ENCODE data around the gene PINLYP. TPM values are rescaled to one million over a fixed set of nuclear protein-coding genes. Genes with fewer than 3 reads are reported as not detected.
A peak's percentile ranks its signal among the peaks of the same experiment; 100 is the strongest.

The PINLYP gene
- total and polyA plus RNA-seq, 9 of the 15 experiments (the other 6 are each of a cell fraction or from before 2014, with no cell fraction given), result 1.00 to 6.7 (median 2.2) TPM

GRCh38 chr19:43619262-43620060, 43.9 kb downstream of the PINLYP start, which contains the start of gene ZNF428 (continued):
- TF ChIP-seq TSHZ1 (CRISPR knock-in tag; IDR thresholded peaks at IDR 0.05) (no peak), ETS2 (tag; IDR thresholded peaks at IDR 0.05; ENCODE audit: borderline replicate concordance, poor library complexity, severe bottlenecking) (no peak), RBM17 (IDR thresholded peaks at IDR 0.05; ENCODE audit: borderline replicate concordance, low read depth, low read length) (no peak), EGR1 (conservative IDR thresholded peaks at IDR 0.05) (peak; percentile 46), ESRRA (IDR thresholded peaks at IDR 0.05; ENCODE audit: borderline replicate concordance, low read depth) (0 out of 2 replicates have a peak, but pooled peaks have one; percentile 32), NEUROD1 (IDR thresholded peaks at IDR 0.05; ENCODE audit: borderline replicate concordance, low read depth, low read length, partially characterized antibody) (peak; percentile 5), ZNF780A (CRISPR knock-in tag; IDR thresholded peaks at IDR 0.05) (no peak), ZNF79 (CRISPR knock-in tag; IDR thresholded peaks at IDR 0.05; ENCODE audit: low read depth) (no peak), HDAC2 (IDR thresholded peaks at IDR 0.05) (no peak), EHMT2 (IDR thresholded peaks at IDR 0.05) (no peak), HDAC6 (IDR thresholded peaks at IDR 0.05; ENCODE audit: low read depth, low read length) (no peak), FOXA1 (IDR thresholded peaks at IDR 0.05; ENCODE audit: borderline replicate concordance) (no peak), SMARCC2 (IDR thresholded peaks at IDR 0.05; ENCODE audit: low read depth) (no peak), PML (IDR thresholded peaks at IDR 0.05; ENCODE audit: low read length) (peak; percentile 31), SIN3A (IDR thresholded peaks at IDR 0.05; ENCODE audit: borderline replicate concordance in 2 of 2, control insufficient read depth in 1 of 2, low read depth in 2 of 2, low read length in 2 of 2) (no peak), ZNF707 (CRISPR knock-in tag; conservative IDR thresholded peaks at IDR 0.05) (no peak; the same call in 1 of the 2 replicates), NFATC3 (IDR thresholded peaks at IDR 0.05) (no peak), XRCC3 (IDR thresholded peaks at IDR 0.05) (no peak)
- TF ChIP-seq, protein P1, sequence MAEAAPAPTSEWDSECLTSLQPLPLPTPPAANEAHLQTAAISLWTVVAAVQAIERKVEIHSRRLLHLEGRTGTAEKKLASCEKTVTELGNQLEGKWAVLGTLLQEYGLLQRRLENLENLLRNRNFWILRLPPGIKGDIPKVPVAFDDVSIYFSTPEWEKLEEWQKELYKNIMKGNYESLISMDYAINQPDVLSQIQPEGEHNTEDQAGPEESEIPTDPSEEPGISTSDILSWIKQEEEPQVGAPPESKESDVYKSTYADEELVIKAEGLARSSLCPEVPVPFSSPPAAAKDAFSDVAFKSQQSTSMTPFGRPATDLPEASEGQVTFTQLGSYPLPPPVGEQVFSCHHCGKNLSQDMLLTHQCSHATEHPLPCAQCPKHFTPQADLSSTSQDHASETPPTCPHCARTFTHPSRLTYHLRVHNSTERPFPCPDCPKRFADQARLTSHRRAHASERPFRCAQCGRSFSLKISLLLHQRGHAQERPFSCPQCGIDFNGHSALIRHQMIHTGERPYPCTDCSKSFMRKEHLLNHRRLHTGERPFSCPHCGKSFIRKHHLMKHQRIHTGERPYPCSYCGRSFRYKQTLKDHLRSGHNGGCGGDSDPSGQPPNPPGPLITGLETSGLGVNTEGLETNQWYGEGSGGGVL (CRISPR knock-in tag; IDR thresholded peaks at IDR 0.05), result no peak
- TF ChIP-seq, protein P2, sequence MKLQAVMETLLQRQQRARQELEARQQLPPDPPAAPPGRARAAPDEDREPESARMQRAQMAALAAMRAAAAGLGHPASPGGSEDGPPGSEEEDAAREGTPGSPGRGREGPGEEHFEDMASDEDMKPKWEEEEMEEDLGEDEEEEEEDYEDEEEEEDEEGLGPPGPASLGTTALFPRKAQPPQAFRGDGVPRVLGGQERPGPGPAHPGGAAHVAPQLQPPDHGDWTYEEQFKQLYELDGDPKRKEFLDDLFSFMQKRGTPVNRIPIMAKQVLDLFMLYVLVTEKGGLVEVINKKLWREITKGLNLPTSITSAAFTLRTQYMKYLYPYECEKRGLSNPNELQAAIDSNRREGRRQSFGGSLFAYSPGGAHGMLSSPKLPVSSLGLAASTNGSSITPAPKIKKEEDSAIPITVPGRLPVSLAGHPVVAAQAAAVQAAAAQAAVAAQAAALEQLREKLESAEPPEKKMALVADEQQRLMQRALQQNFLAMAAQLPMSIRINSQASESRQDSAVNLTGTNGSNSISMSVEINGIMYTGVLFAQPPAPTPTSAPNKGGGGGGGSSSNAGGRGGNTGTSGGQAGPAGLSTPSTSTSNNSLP (IDR thresholded peaks at IDR 0.05; ENCODE audit: borderline replicate concordance, low read depth, low read length), result no peak

All from K562 (cell line).